Measurements from ENCODE around the gene CDH1. TPM values are rescaled to one million over a fixed set of nuclear protein-coding genes. Genes with fewer than 3 reads are reported as not detected.

Gene CDH1
- total and polyA plus RNA-seq, 5 donors from 2014 or later: 0.41 to 4.6 (median 0.72) TPM

DNA sequence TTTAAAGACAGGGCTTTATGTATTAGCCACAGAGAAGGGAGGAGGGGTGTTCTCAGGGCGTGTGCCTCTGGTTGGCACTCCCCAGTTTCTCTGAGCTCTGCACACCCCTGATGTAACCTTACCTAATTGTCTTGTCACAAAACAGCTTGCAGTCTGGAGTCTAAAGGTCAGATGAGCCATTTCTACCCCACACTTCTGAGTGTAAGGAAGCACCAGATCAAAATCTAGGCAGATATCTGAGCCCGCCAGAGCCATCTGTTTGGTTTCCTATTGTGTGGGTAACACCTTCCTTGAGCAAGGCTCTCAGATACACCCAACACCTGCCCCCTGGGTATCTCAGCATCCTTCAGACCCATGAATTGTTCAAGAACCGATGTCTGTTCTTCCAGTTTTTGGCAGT, 15.5 kb downstream of the CDH1 start:
- H3K9me3 Mint-ChIP-seq: no peaks in the 10 kb centered on the region
- no peaks in the 10 kb centered on the region for H3K27me3 ChIP-seq (ENCODE audit: control insufficient read depth, insufficient read depth, low read length)
- H3K27me3 Mint-ChIP-seq: no peaks in the 10 kb centered on the region
- no peak overlapping the region for H3K4me3 ChIP-seq (ENCODE audit: low read depth, low read length)
- peak in 2 of 3 donors; percentile 24 to 84 for DNase-seq
- ATAC-seq (ENCODE audit: low read depth in 2 of 2): peak; percentile 55 to 58
- peaks cover 33% of the 10 kb centered on the region for H3K4me1 ChIP-seq (ENCODE audit: control insufficient read depth, insufficient read depth, low read length, poor library complexity, severe bottlenecking)
- peak overlapping the region; percentile 29 to 41 (median 34) for H3K4me3 Mint-ChIP-seq
- H3K4me1 Mint-ChIP-seq: peaks cover 17 to 52% (median 30%) of the 10 kb centered on the region in 4 donors
- no peaks in the 10 kb centered on the region for H3K9me3 ChIP-seq (ENCODE audit: control insufficient read depth in 2 of 2, low read length in 2 of 2)
- H3K27ac Mint-ChIP-seq: peak overlapping the region; percentile 60 to 86 (median 77)
- H3K27ac ChIP-seq (ENCODE audit: insufficient read depth, low read length, poor library complexity, severe bottlenecking): peak overlapping the region; percentile 43
- H3K36me3 Mint-ChIP-seq: no peaks in the 10 kb centered on the region
- H3K36me3 ChIP-seq (ENCODE audit: control insufficient read depth, insufficient read depth, low read length): no peaks in the 10 kb centered on the region

DNA sequence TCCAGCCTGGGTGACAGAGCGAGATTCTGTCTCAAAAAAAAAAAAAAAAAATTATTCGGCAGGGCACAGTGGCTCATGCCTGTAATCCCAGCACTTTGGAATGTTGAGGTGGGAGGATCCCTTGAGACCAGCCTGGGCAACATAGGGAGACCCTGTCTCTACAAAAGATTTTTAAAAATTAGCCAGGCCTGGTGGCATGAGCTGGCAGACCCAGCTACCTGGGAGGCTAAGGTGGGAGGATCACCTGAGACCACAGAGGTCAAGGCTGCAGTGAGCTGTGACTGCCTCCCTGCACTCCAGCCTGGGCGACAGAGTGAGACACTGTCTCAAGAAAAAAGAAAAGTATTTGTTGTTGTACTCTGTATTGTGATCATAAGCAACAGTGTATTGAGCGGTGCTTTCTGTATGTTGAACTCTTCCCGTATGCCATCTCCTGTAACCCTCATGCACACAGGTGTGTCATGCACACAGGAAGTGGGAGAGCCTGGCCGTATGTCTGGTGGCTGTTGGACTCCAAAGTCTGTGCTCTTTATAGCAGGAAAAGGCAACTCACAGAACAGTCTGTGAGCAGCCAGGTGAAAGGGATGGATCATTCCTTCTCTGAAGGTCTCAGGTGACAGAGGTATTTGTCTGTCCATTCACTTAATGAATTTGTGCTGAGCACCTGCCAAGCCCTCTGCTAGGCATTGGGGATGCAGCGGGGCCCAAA, 17.1 kb downstream of the CDH1 start:
- H3K9me3 ChIP-seq (ENCODE audit: control insufficient read depth in 2 of 2, low read length in 2 of 2): no peaks in the 10 kb centered on the region
- H3K27me3 Mint-ChIP-seq: no peaks in the 10 kb centered on the region
- no peak overlapping the region for H3K27ac ChIP-seq (ENCODE audit: insufficient read depth, low read length, poor library complexity, severe bottlenecking)
- no peaks in the 10 kb centered on the region for H3K27me3 ChIP-seq (ENCODE audit: control insufficient read depth, insufficient read depth, low read length)
- no peak overlapping the region for H3K4me3 Mint-ChIP-seq
- no peaks in the 10 kb centered on the region for H3K36me3 Mint-ChIP-seq
- peak overlapping the region in 2 of 3 donors; percentile 52 to 74 for H3K27ac Mint-ChIP-seq
- no peaks in the 10 kb centered on the region for H3K36me3 ChIP-seq (ENCODE audit: control insufficient read depth, insufficient read depth, low read length)
- H3K4me1 ChIP-seq (ENCODE audit: control insufficient read depth, insufficient read depth, low read length, poor library complexity, severe bottlenecking): peaks cover 34% of the 10 kb centered on the region
- no peak for DNase-seq
- ATAC-seq (ENCODE audit: low read depth in 2 of 2): no peak
- no peaks in the 10 kb centered on the region for H3K9me3 Mint-ChIP-seq
- no peak overlapping the region for H3K4me3 ChIP-seq (ENCODE audit: low read depth, low read length)
- H3K4me1 Mint-ChIP-seq: peaks cover 17 to 48% (median 33%) of the 10 kb centered on the region in 4 donors

DNA sequence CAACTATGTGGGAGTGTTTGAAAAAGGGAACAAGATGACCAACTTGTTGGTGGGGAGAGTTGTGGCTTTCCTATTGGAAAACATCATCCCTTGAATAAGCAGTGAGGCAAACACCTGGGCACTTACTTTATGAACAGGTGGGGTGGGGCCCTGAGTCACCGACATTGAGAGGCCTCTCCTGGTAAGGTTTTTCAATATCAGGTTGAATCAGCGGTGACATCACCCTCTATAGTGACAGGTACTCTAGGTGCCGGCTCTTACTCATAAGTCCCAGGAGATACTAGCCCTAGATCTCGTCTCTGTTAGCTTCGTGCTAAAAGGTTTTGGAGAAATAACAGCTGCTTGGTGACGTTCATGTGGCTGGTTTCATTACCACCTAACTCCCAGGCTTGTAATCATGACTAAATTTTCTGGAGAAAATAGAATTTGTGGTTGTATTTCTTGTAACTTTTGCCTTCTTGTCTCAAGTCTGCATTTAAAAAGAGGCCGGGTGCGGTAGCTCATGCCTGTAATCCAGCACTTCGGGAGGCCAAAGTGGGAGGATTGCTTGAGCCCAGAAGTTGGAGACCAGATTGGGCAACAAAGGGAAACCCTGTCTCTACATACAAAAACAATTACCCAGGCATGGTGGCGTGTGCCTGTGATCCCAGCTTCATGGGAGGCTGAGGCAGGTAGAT, 19.3 kb downstream of the CDH1 start:
- H3K27me3 Mint-ChIP-seq: no peaks in the 10 kb centered on the region
- peak overlapping the region; percentile 53 for H3K4me3 ChIP-seq (ENCODE audit: low read depth, low read length)
- peak overlapping the region; percentile 70 for H3K27ac ChIP-seq (ENCODE audit: insufficient read depth, low read length, poor library complexity, severe bottlenecking)
- H3K4me3 Mint-ChIP-seq: peak overlapping the region; percentile 61 to 87 (median 76)
- H3K27me3 ChIP-seq (ENCODE audit: control insufficient read depth, insufficient read depth, low read length): no peaks in the 10 kb centered on the region
- no peaks in the 10 kb centered on the region for H3K9me3 Mint-ChIP-seq
- H3K27ac Mint-ChIP-seq: peak overlapping the region; percentile 91 to 97 (median 96)
- peaks cover 17 to 57% (median 38%) of the 10 kb centered on the region in 4 donors for H3K4me1 Mint-ChIP-seq
- peak; percentile 84 to 85 for ATAC-seq (ENCODE audit: low read depth in 2 of 2)
- no peaks in the 10 kb centered on the region for H3K36me3 Mint-ChIP-seq
- no peaks in the 10 kb centered on the region for H3K9me3 ChIP-seq (ENCODE audit: control insufficient read depth in 2 of 2, low read length in 2 of 2)
- DNase-seq: peak; percentile 25 to 88 (median 60)
- no peaks in the 10 kb centered on the region for H3K36me3 ChIP-seq (ENCODE audit: control insufficient read depth, insufficient read depth, low read length)
- peaks cover 45% of the 10 kb centered on the region for H3K4me1 ChIP-seq (ENCODE audit: control insufficient read depth, insufficient read depth, low read length, poor library complexity, severe bottlenecking)

DNA sequence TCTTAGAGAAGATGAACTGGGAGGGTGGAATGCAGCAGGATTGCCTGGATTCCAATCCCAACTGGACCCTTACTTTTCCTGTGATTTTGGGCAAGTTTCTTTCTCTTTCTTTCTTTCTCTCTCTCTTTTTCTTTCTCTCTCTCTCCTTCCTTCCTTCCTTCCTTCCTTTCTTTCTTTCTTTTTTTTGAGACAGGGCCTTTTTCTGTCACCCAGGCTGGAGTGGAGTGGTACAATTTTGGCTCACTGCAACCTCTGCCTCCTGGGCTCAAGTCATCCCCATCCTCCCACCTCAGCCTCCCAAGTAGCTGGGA, 20.5 kb downstream of the CDH1 start:
- H3K9me3 ChIP-seq (ENCODE audit: control insufficient read depth in 2 of 2, low read length in 2 of 2): no peaks in the 10 kb centered on the region
- H3K4me3 ChIP-seq (ENCODE audit: low read depth, low read length): peak overlapping the region; percentile 64
- no peaks in the 10 kb centered on the region for H3K36me3 ChIP-seq (ENCODE audit: control insufficient read depth, insufficient read depth, low read length)
- H3K27ac Mint-ChIP-seq: peak overlapping the region in 2 of 3 donors; percentile 91 to 96
- ATAC-seq (ENCODE audit: low read depth in 2 of 2) (no peak), DNase-seq (no peak)
- no peaks in the 10 kb centered on the region for H3K27me3 Mint-ChIP-seq
- peaks cover 40% of the 10 kb centered on the region for H3K4me1 ChIP-seq (ENCODE audit: control insufficient read depth, insufficient read depth, low read length, poor library complexity, severe bottlenecking)
- no peaks in the 10 kb centered on the region for H3K36me3 Mint-ChIP-seq
- H3K4me1 Mint-ChIP-seq: peaks cover 12 to 51% (median 34%) of the 10 kb centered on the region in 4 donors
- H3K4me3 Mint-ChIP-seq: peak overlapping the region in 3 of 4 donors; percentile 61 to 79 (median 72)
- peak overlapping the region; percentile 70 for H3K27ac ChIP-seq (ENCODE audit: insufficient read depth, low read length, poor library complexity, severe bottlenecking)
- no peaks in the 10 kb centered on the region for H3K9me3 Mint-ChIP-seq
- H3K27me3 ChIP-seq (ENCODE audit: control insufficient read depth, insufficient read depth, low read length): no peaks in the 10 kb centered on the region

DNA sequence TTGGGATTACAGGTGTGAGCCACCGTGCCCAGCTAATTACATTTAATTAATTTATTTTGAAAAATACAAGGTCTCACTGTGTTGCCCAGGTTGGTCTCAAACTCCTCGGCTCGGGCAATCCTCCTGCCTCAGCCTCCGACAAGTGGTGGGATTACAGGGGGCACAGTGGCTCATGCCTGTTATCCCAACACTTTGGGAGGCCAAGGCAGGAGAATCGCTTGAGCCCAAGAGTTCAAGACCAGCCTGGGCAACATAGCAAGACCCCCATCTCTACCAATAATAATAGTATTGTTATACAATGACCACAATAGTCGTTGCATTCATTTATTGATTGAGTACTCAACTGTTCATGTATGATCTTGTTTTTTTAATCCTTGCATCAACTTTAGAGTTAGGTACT, 22.0 kb downstream of the CDH1 start:
- Mint-ChIP-seq H3K4me3 (no peak overlapping the region), H3K4me1 (peaks cover 10 to 45% (median 29%) of the 10 kb centered on the region in 4 donors), H3K27ac (no peak overlapping the region), H3K27me3 (no peaks in the 10 kb centered on the region), H3K9me3 (no peaks in the 10 kb centered on the region), H3K36me3 (no peaks in the 10 kb centered on the region)
- Histone ChIP-seq H3K27ac (ENCODE audit: insufficient read depth, low read length, poor library complexity, severe bottlenecking) (no peak overlapping the region), H3K27me3 (ENCODE audit: control insufficient read depth, insufficient read depth, low read length) (no peaks in the 10 kb centered on the region), H3K4me3 (ENCODE audit: low read depth, low read length) (no peak overlapping the region), H3K4me1 (ENCODE audit: control insufficient read depth, insufficient read depth, low read length, poor library complexity, severe bottlenecking) (peaks cover 35% of the 10 kb centered on the region), H3K9me3 (ENCODE audit: control insufficient read depth in 2 of 2, low read length in 2 of 2) (no peaks in the 10 kb centered on the region), H3K36me3 (ENCODE audit: control insufficient read depth, insufficient read depth, low read length) (no peaks in the 10 kb centered on the region)
- ATAC-seq (ENCODE audit: low read depth in 2 of 2) (no peak), DNase-seq (no peak)

DNA sequence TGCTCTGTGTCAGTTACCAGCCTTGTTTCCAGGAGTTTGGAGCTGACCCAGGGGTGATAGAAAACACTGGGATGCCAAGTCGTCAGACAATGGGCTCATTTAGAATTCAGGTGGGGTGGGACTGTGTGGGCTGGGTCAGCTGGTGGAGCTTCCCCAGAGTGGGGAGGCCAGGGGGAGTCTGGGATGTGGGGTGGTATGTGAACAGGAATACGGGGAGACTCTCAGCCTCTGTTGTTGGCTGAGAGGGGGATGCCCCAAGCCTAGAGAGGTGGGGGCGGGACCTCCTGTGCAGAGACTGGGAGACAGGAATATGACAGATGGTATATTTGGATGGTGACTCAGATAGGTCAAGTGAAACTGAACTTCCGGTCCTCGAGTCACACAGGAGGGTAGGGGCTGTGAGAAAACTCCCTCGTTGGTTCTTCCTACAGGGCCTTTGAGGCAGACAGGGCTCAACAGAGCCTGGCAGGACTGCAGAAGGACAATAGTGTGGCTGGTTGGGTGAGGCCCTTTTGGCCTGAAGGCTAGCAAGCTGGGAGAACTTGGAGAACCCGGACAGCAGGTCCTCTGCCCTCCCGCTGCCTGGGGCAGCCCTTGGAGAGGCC, 23.7 kb downstream of the CDH1 start:
- Mint-ChIP-seq H3K36me3 (no peaks in the 10 kb centered on the region), H3K27ac (peak overlapping the region in 1 of 3 donors; percentile 82), H3K9me3 (no peaks in the 10 kb centered on the region), H3K27me3 (no peaks in the 10 kb centered on the region), H3K4me3 (no peak overlapping the region), H3K4me1 (peaks cover 14 to 46% (median 32%) of the 10 kb centered on the region in 4 donors)
- Histone ChIP-seq H3K27me3 (ENCODE audit: control insufficient read depth, insufficient read depth, low read length) (no peaks in the 10 kb centered on the region), H3K27ac (ENCODE audit: insufficient read depth, low read length, poor library complexity, severe bottlenecking) (no peak overlapping the region), H3K4me1 (ENCODE audit: control insufficient read depth, insufficient read depth, low read length, poor library complexity, severe bottlenecking) (peaks cover 43% of the 10 kb centered on the region), H3K4me3 (ENCODE audit: low read depth, low read length) (no peak overlapping the region), H3K36me3 (ENCODE audit: control insufficient read depth, insufficient read depth, low read length) (no peaks in the 10 kb centered on the region), H3K9me3 (ENCODE audit: control insufficient read depth in 2 of 2, low read length in 2 of 2) (no peaks in the 10 kb centered on the region)
- peak in 1 of 3 donors; percentile 65 for DNase-seq
- ATAC-seq (ENCODE audit: low read depth in 2 of 2): no peak

DNA sequence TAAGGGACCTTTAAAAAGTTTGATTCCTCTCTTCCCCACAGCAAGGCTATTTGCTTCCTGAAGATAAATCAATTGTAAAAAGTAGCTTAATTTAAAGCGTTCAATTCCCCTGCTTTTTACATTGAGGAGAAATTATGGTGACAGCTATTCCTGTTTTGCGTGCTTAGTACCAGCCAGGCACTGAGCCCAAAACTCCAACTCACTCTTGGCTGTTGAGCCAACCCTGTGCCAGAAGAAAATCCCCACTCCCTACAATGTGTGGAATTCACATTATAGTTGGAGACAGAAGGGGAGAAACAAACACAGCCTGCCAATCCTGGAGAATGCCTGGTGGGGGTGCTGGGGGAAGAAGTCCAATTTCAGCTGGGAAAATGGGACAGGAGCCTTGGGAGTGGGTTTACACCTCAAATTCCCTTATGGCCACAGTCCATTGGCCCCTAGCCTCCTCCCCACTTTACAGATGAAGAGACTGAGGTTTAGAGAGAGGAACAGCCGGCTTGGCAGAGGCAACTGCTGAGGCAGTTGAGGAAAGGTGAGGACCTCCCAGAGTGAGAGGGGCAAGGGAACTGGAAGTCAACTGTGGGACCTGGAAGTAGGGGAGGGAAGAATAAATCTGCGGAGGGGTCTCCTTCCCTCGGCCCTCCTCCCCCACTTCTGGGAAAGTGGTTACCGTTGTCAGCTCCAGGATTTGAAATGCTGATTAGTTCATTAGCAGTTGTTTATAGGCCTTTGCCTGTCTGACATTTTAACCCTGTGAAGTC, 26.1 kb downstream of the CDH1 start:
- Histone ChIP-seq H3K27me3 (ENCODE audit: control insufficient read depth, insufficient read depth, low read length) (no peaks in the 10 kb centered on the region), H3K27ac (ENCODE audit: insufficient read depth, low read length, poor library complexity, severe bottlenecking) (no peak overlapping the region), H3K4me3 (ENCODE audit: low read depth, low read length) (no peak overlapping the region), H3K4me1 (ENCODE audit: control insufficient read depth, insufficient read depth, low read length, poor library complexity, severe bottlenecking) (peaks cover 24% of the 10 kb centered on the region), H3K9me3 (ENCODE audit: control insufficient read depth in 2 of 2, low read length in 2 of 2) (no peaks in the 10 kb centered on the region), H3K36me3 (ENCODE audit: control insufficient read depth, insufficient read depth, low read length) (no peaks in the 10 kb centered on the region)
- no peaks in the 10 kb centered on the region for H3K9me3 Mint-ChIP-seq
- no peak for ATAC-seq (ENCODE audit: low read depth in 2 of 2)
- no peak for DNase-seq
- no peaks in the 10 kb centered on the region for H3K27me3 Mint-ChIP-seq
- H3K36me3 Mint-ChIP-seq: no peaks in the 10 kb centered on the region
- H3K4me3 Mint-ChIP-seq: no peak overlapping the region
- H3K27ac Mint-ChIP-seq: no peak overlapping the region
- H3K4me1 Mint-ChIP-seq: peaks cover 3 to 31% (median 17%) of the 10 kb centered on the region in 4 donors

Data from CD4-positive, CD25-positive, alpha-beta regulatory T cell (primary cell).